Thyroid gland (tissue), 4 donors: ENCODE data around the gene SYNM. TPM values are rescaled to one million over a fixed set of nuclear protein-coding genes. Genes with fewer than 3 reads are reported as not detected.

Experiments used
- DNase-seq, 2 donors: peaks; one replicate each; pipeline ENCODE4 v3.0.0-alpha.2; 2019
- H3K27ac ChIP-seq, 3 donors: fragments of 200-600 bp; sonication (generic); 1 replicate in 2 of 3; 2 replicates in 1 of 3; pipeline ENCODE4 v1.5.1; 2016 to 2019; ENCODE audit warnings: mild to moderate bottlenecking in 1 of 3, moderate library complexity in 1 of 3
- H3K27me3 ChIP-seq: fragments of 200-600 bp; sonication (generic); one replicate; pipeline ENCODE4 v1.5.1; 2019
- H3K36me3 ChIP-seq, 2 donors: fragments of 200-600 bp; sonication (generic); one replicate each; pipeline ENCODE4 v1.5.1; 2016 to 2019
- H3K4me1 ChIP-seq, 2 donors: fragments of 200-600 bp; sonication (generic); one replicate each; pipeline ENCODE4 v1.5.1; 2017 to 2019
- H3K4me3 ChIP-seq, 3 donors: fragments of 200-600 bp; sonication (generic); replicated peaks in 1 of 3; 1 replicate in 2 of 3; 2 replicates in 1 of 3; pipeline ENCODE4 v1.5.1; 2016; ENCODE audit warnings: mild to moderate bottlenecking in 1 of 3
- H3K9me3 ChIP-seq: fragments of 200-600 bp; sonication (generic); one replicate; pipeline ENCODE4 v1.5.1; 2017
- POLR2A ChIP-seq, 2 donors: fragments of 450-650 bp; IDR thresholded peaks; one replicate each; pipeline ENCODE4 v1.6.1; 2017; ENCODE audit warnings: antibody characterized with exemption in 2 of 2, mild to moderate bottlenecking in 2 of 2, moderate library complexity in 1 of 2
- WGBS, 2 donors: methylation state at CpG; one replicate each; pipeline ENCODE4 v1.1.5; 2017; 5-methylcytosine and 5-hydroxymethylcytosine counted together
- intact Hi-C: fragments of 100-400 bp; cut with DNase I; formaldehyde crosslinking; loops from one replicate; pipeline ENCODE4 v1.15.1; 2023
- total RNA-seq, 4 donors: library from RNA; depleted of rRNA; stranded (reverse); fragments of >200 nt; gene quantifications; one replicate each; pipeline ENCODE4 v1.2.3, GENCODE V29; 2016
- TF ChIP-seq, protein P1 (sequence below), 6 experiments: fragments of 200-600 bp in 3 of 6; fragments of 450-650 bp in 3 of 6; sonication (generic) in 3 of 6; IDR thresholded peaks; one replicate each; pipeline ENCODE4 v1.5.1; 2016 to 2019; ENCODE audit warnings: antibody characterized with exemption in 6 of 6, mild to moderate bottlenecking in 2 of 6, inconsistent platforms in 1 of 6, moderate library complexity in 1 of 6

SYNM gene
- total RNA-seq, 4 donors from 2014 or later = 14.8 to 24.8 (median 21.5) TPM

DNA sequence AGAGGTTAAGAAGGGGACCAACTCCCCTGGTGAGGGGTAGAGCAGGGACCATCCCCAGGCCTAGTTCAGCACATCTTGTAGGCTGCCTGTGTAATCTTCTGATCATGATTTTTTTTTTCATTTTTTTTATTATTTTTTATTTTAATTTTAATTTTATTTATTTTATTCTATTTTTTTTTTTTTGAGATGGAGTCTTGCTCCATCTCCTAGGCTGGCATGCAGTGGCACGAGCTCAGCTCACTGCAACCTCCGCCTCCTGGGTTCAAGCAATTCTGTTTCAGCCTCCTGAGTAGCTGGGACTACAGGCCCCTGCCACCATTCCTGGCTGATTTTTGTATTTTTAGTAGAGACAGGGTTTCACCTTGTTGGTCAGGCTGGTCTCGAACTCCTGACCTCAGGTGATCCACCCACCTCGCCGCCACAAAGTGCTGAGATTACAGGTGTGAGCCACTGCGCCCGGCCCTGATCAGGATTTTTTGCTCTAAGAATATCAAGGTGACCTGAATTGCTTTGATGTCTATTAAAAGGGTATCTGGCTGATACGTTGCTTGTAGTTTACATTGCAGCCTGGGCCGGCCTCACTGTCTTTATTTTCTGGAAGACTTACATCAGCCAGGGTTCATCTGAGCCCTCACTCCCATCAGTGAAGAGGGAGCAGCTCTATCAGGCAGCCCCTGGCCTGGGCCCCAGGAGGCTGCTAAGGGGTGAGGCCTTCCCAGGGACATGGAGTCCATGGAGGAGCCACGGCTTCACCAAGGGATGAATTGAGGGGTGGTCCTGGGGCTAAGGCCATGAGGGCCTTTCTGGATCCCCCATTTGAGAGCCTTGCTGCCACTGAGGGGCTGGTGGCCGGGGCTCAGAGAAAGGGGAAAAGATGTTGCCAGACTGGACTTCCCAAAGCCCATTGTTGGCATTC lies 10.7 kb downstream of the SYNM start:
- intact Hi-C loops = no loop called here
- Histone ChIP-seq H3K27ac (no peak overlapping the region), H3K4me1 (no peaks in the 10 kb centered on the region), H3K4me3 (no peak overlapping the region), H3K27me3 (no peaks in the 10 kb centered on the region), H3K36me3 (no peaks in the 10 kb centered on the region), H3K9me3 (no peaks in the 10 kb centered on the region)
- DNase-seq = no peak
- 86 to 87% methylated on average over 11 of the region's 11 CpGs for WGBS, 2 donors
- TF ChIP-seq, protein P1, sequence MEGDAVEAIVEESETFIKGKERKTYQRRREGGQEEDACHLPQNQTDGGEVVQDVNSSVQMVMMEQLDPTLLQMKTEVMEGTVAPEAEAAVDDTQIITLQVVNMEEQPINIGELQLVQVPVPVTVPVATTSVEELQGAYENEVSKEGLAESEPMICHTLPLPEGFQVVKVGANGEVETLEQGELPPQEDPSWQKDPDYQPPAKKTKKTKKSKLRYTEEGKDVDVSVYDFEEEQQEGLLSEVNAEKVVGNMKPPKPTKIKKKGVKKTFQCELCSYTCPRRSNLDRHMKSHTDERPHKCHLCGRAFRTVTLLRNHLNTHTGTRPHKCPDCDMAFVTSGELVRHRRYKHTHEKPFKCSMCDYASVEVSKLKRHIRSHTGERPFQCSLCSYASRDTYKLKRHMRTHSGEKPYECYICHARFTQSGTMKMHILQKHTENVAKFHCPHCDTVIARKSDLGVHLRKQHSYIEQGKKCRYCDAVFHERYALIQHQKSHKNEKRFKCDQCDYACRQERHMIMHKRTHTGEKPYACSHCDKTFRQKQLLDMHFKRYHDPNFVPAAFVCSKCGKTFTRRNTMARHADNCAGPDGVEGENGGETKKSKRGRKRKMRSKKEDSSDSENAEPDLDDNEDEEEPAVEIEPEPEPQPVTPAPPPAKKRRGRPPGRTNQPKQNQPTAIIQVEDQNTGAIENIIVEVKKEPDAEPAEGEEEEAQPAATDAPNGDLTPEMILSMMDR (IDR thresholded peaks at IDR 0.05) = no peak
- no peak for TF ChIP-seq POLR2A (IDR thresholded peaks at IDR 0.05)

DNA sequence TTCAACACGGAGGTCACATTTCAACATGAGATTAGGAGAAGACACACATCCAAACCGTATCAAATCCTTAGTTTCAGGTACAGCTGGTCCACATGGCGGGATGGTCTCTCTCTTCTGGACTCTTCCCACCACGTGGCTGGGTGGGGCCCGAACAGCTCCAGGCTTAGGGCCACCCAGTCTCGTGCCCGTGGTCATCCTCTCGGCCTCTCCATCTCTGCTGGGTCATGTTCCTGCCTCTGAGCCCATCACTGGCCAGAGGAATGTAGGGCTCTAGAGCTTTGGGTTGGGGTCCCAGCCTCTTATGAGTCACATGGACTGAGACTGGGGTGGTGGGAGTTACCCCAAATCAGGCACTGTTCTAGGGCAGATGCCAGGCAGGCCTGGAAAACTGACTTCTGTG lies 12.2 kb downstream of the SYNM start:
- H3K27ac ChIP-seq = no peak overlapping the region

DNA sequence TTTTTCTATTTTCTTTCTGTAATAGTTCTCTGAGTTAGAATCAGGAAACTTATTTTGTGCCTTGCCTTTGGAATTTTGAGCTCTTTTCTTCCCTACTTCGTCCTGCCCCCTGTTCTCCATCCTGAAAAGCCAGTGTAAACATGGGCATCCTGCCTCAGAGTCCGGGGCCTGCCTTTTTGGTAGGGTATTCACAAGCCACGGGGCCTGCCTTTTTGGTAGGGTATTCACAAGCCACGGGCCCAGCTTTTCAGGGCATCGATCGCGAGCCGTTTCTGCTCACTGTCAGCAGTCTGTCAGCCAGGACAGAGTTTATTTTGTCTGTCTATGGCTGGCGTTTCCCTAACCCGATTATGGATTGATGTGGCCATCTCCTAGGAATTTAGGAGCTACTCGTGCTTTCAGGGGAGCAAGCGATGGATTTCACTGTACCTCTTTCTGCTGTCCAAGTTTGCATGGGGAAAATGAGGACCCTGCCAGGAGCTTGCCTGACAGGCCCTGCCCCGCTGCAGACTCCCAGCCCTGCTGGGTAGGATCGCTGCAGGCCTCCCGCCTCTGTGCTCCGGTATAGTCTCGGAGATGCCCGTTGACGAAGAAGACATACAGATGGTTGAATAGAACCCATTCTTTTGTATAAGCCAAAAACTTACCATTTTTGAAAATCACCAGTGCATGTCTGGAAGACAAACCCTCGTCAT lies 12.8 kb downstream of the SYNM start:
- Histone ChIP-seq H3K27ac (no peak overlapping the region), H3K27me3 (no peaks in the 10 kb centered on the region), H3K36me3 (no peaks in the 10 kb centered on the region), H3K4me1 (no peaks in the 10 kb centered on the region), H3K9me3 (no peaks in the 10 kb centered on the region), H3K4me3 (no peak overlapping the region)
- WGBS, 2 donors = 83 to 88% methylated on average over 20 of the region's 20 CpGs
- no peak for DNase-seq
- TF ChIP-seq, protein P1 (IDR thresholded peaks at IDR 0.05) = no peak
- no peak for TF ChIP-seq POLR2A (IDR thresholded peaks at IDR 0.05)
- intact Hi-C loops = no loop called here

More for the DNA sequence above, 12.2 kb downstream of the SYNM start:
- WGBS, 2 donors = 93 to 94% methylated on average over 7 to 8 of the region's 8 CpGs
- Histone ChIP-seq H3K9me3 (no peaks in the 10 kb centered on the region), H3K4me3 (no peak overlapping the region), H3K27me3 (no peaks in the 10 kb centered on the region), H3K36me3 (no peaks in the 10 kb centered on the region), H3K4me1 (no peaks in the 10 kb centered on the region)
- intact Hi-C loops = no loop called here
- TF ChIP-seq, protein P1 (IDR thresholded peaks at IDR 0.05) = no peak
- TF ChIP-seq POLR2A (IDR thresholded peaks at IDR 0.05) = no peak
- no peak for DNase-seq

DNA sequence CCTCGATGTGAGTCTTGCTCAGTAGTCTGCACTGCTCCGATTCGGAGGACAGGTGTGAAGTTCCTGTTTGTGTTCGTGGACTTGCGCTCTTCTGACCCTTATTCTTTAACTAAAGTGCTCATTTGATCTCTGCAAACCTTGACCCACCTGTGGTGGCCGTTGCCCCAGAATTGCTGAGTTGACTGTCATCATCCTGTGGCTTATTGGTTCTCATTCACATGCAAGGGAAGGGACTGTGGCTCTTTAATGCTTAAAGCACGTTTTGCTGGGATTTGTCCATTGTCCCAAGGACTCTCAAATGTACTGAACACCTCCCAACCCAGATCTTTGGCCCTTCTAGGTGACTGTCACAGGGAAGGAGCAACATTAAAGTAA lies 13.4 kb downstream of the SYNM start:
- no peak for TF ChIP-seq POLR2A (IDR thresholded peaks at IDR 0.05)
- Histone ChIP-seq H3K4me1 (peaks cover 3 to 4% of the 10 kb centered on the region in 2 donors), H3K27ac (no peak overlapping the region), H3K27me3 (no peaks in the 10 kb centered on the region), H3K4me3 (no peak overlapping the region), H3K36me3 (no peaks in the 10 kb centered on the region), H3K9me3 (no peaks in the 10 kb centered on the region)
- 88 to 89% methylated on average over 7 of the region's 7 CpGs for WGBS, 2 donors
- intact Hi-C loops = no loop called here
- no peak for DNase-seq

DNA sequence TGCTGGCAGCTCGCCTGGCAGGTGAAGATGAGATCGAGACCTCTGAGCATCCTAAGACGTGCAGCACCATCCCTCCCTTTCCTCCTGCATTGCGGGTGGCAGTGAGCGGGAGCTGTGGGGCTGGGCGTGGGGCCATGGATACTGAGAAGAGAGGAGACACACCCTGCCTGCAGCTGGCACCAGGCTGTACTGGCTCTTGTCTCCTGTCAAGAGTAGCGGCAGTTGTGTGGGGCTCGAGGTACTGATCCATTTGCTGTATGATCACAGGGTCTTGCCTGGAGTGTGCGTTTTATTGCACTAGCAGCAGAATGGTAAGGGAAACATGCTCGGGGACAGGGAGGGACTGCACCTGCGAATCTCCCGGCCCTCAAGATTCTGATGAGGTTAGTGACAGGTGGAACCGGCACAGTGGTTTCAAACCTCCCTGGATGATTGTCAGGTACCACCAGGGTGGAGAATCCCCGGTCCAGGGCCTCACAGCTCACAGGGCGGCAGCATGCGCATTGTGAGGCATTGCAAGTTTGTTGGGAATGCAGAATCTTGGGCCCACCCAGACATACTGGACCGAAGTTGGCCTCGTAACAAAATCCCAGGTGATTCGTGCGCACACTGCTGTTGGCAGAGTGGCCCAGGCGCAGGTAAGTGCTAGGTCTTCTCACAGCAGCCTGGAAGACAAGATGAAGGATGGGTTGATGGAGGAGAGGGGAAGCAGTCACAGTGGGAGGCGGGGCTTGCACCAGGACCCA lies 14.1 kb downstream of the SYNM start:
- intact Hi-C loops = no loop called here
- H3K36me3 ChIP-seq = no peaks in the 10 kb centered on the region
- no peak for DNase-seq

More for the DNA sequence above, 14.1 kb downstream of the SYNM start:
- Histone ChIP-seq H3K27me3 (no peaks in the 10 kb centered on the region), H3K9me3 (no peaks in the 10 kb centered on the region), H3K27ac (no peak overlapping the region), H3K4me3 (no peak overlapping the region), H3K4me1 (peaks cover 9 to 11% of the 10 kb centered on the region in 2 donors)
- 91% methylated on average over 16 to 22 of the region's 22 CpGs for WGBS, 2 donors
- TF ChIP-seq POLR2A (IDR thresholded peaks at IDR 0.05) = no peak
